OCI-LY7 (cell line): Measurements from ENCODE around the gene CORO1C.

ENCODE experiments used
- CTCF ChIP-seq: fragments of 200-600 bp; sonication (generic); conservative IDR thresholded peaks from 2 replicates; pipeline ENCODE4 v1.5.1; 2014; ENCODE audit warnings: mild to moderate bottlenecking, antibody characterized with exemption, low read length, moderate library complexity, mixed read lengths
- EZH2phosphoT487 ChIP-seq: fragments of 200-600 bp; sonication (generic); IDR thresholded peaks from 2 replicates; pipeline ENCODE4 v1.6.1; 2018; ENCODE audit warnings: low read depth, borderline replicate concordance, mild to moderate bottlenecking, mixed run types, antibody characterized with exemption, low read length, moderate library complexity, mixed read lengths

GRCh38 chr12:108768591-108769500 lies 37.5 kb upstream of the CORO1C start:
- TF ChIP-seq CTCF (no peak), EZH2phosphoT487 (no peak)
